GM23338 (cell line): ENCODE data around the gene ZHX3. TPM values are rescaled to one million over a fixed set of nuclear protein-coding genes. Genes with fewer than 3 reads are reported as not detected.

ENCODE experiments used
- ATAC-seq: fragments of 200-7000 bp; cut with Tn5 transposase; 3 replicates; pipeline ENCODE4 v1.9.1; 2020
- DNase-seq: peaks from one replicate; pipeline ENCODE4 v3.0.0-alpha.2; 2015; ENCODE audit warnings: low spot score
- H2AFZ ChIP-seq: fragments of 200-600 bp; sonication (generic); 2 replicates; pipeline ENCODE4 v1.8.0; 2016; ENCODE audit warnings: antibody characterized with exemption, mild to moderate bottlenecking, moderate library complexity
- H3F3A ChIP-seq: fragments of 200-600 bp; sonication (generic); replicated peaks from 2 replicates; pipeline ENCODE4 v1.8.0; 2017; ENCODE audit warnings: antibody characterized with exemption, mixed run types, low read depth
- H3K27ac ChIP-seq: fragments of 200-600 bp; sonication (generic); 2 replicates; pipeline ENCODE4 v1.6.1; 2016; ENCODE audit warnings: low read depth
- H3K27me3 ChIP-seq: fragments of 200-600 bp; sonication (generic); 2 replicates; pipeline ENCODE4 v1.8.0; 2016; ENCODE audit warnings: mild to moderate bottlenecking, mixed run types, moderate library complexity; ENCODE audit not compliant: insufficient read depth
- H3K36me3 ChIP-seq: fragments of 200-600 bp; sonication (generic); 2 replicates; pipeline ENCODE4 v1.8.0; 2016; ENCODE audit warnings: mild to moderate bottlenecking; ENCODE audit not compliant: insufficient read depth
- H3K4me1 ChIP-seq: fragments of 200-600 bp; sonication (generic); 2 replicates; pipeline ENCODE4 v1.8.0; 2016; ENCODE audit warnings: mild to moderate bottlenecking, moderate library complexity; ENCODE audit not compliant: insufficient read depth
- H3K4me2 ChIP-seq: fragments of 200-600 bp; sonication (generic); 2 replicates; pipeline ENCODE4 v1.7.1; 2017; ENCODE audit warnings: mixed run types
- H3K4me3 ChIP-seq: fragments of 200-600 bp; sonication (generic); 2 replicates; pipeline ENCODE4 v1.6.1; 2016; ENCODE audit warnings: mixed run types
- H3K79me2 ChIP-seq: fragments of 200-600 bp; sonication (generic); replicated peaks from 2 replicates; pipeline ENCODE4 v1.8.0; 2017; ENCODE audit warnings: mild to moderate bottlenecking; ENCODE audit not compliant: insufficient read depth
- H3K9me2 ChIP-seq: fragments of 200-600 bp; sonication (generic); 2 replicates; pipeline ENCODE4 v1.8.0; 2017; ENCODE audit not compliant: insufficient read depth
- H4K20me1 ChIP-seq: fragments of 200-600 bp; sonication (generic); replicated peaks from 2 replicates; pipeline ENCODE4 v1.8.0; 2017; ENCODE audit warnings: mild to moderate bottlenecking; ENCODE audit not compliant: insufficient read depth
- H3K27ac Mint-ChIP-seq: 2 replicates; pipeline ENCODE4 v1.8.0; 2020; ENCODE audit warnings: inconsistent platforms, mild to moderate bottlenecking, moderate library complexity, mixed read lengths
- H3K27me3 Mint-ChIP-seq: 3 replicates; pipeline ENCODE4 v1.8.0; 2022; ENCODE audit warnings: low read depth, mild to moderate bottlenecking, moderate library complexity, mixed read lengths, inconsistent platforms; ENCODE audit not compliant: insufficient read depth, poor library complexity
- H3K36me3 Mint-ChIP-seq: 3 replicates; pipeline ENCODE4 v1.8.0; 2021; ENCODE audit warnings: low read depth, mild to moderate bottlenecking, inconsistent platforms, moderate library complexity, mixed read lengths
- H3K4me1 Mint-ChIP-seq: 3 replicates; pipeline ENCODE4 v1.8.0; 2020; ENCODE audit warnings: mild to moderate bottlenecking, inconsistent platforms, mixed read lengths
- H3K4me3 Mint-ChIP-seq: 3 replicates; pipeline ENCODE4 v1.8.0; 2021; ENCODE audit warnings: moderate library complexity, mild to moderate bottlenecking, inconsistent platforms, mixed read lengths
- H3K9me3 Mint-ChIP-seq: 3 replicates; pipeline ENCODE4 v1.8.0; 2020; ENCODE audit warnings: moderate library complexity, mild to moderate bottlenecking, inconsistent platforms, mixed read lengths
- EZH2 ChIP-seq: fragments of 200-600 bp; sonication (generic); IDR thresholded peaks from one replicate; pipeline ENCODE4 v1.8.0; 2017; ENCODE audit warnings: antibody characterized with exemption, mild to moderate bottlenecking, low read depth; ENCODE audit not compliant: unreplicated experiment
- NANOG ChIP-seq: IDR thresholded peaks from 2 replicates; pipeline ENCODE4 v1.6.1; 2016; ENCODE audit warnings: antibody characterized with exemption, borderline replicate concordance
- POLR2AphosphoS5 ChIP-seq: IDR thresholded peaks from 2 replicates; pipeline ENCODE4 v1.6.1; 2016; ENCODE audit warnings: antibody characterized with exemption, low read depth
- REST ChIP-seq: IDR thresholded peaks from one replicate; pipeline ENCODE4 v1.6.1; 2018; ENCODE audit warnings: antibody characterized with exemption; ENCODE audit not compliant: unreplicated experiment
- STAT1 ChIP-seq: IDR thresholded peaks from one replicate; pipeline ENCODE4 v1.6.1; 2016; ENCODE audit warnings: antibody characterized with exemption; ENCODE audit not compliant: unreplicated experiment
- polyA plus RNA-seq: library from polyadenylated mRNA; unstranded; fragments of >200 nt; fragmentation: Nextera tagmentation; extraction: Ambion mirVana; gene quantifications from 2 replicates; pipeline ENCODE4 v1.2.1, GENCODE V29; 2016
- total RNA-seq: library from RNA; depleted of rRNA; stranded (reverse); fragments of >200 nt; shearing (Covaris generic); gene quantifications from 2 replicates; pipeline ENCODE4 v1.2.3, GENCODE V29; 2014
- TF ChIP-seq, protein P1 (sequence below), 2 experiments: fragments of 200-600 bp in 1 of 2; sonication (generic) in 1 of 2; conservative IDR thresholded peaks; 2 replicates each; pipeline versions ENCODE4 v1.5.1 to v1.6.1; 2016 to 2017; ENCODE audit warnings: antibody characterized with exemption in 2 of 2, low read depth in 2 of 2, mild to moderate bottlenecking in 2 of 2, moderate library complexity in 1 of 2
- TF ChIP-seq, protein P2 (sequence below): IDR thresholded peaks from 2 replicates; pipeline ENCODE4 v1.6.1; 2016; ENCODE audit warnings: antibody characterized with exemption

ZHX3 gene
- total and polyA plus RNA-seq, 2 experiments from 2014 or later, result 1.7 to 2.8 TPM

GRCh38 chr20:41258474-41258873, 59.1 kb downstream of the ZHX3 start:
- Histone ChIP-seq H3K27ac (no peak overlapping the region), H3K4me2 (no peak overlapping the region), H3F3A (no peaks in the 10 kb centered on the region), H3K36me3 (no peaks in the 10 kb centered on the region), H2AFZ (no peak overlapping the region), H4K20me1 (no peaks in the 10 kb centered on the region), H3K4me3 (no peak overlapping the region), H3K9me2 (no peaks in the 10 kb centered on the region), H3K79me2 (no peaks in the 10 kb centered on the region), H3K27me3 (no peaks in the 10 kb centered on the region), H3K4me1 (no peaks in the 10 kb centered on the region)
- Mint-ChIP-seq H3K9me3 (no peaks in the 10 kb centered on the region), H3K27ac (no peak overlapping the region), H3K36me3 (no peaks in the 10 kb centered on the region), H3K4me1 (no peaks in the 10 kb centered on the region), H3K27me3 (peaks cover 3% of the 10 kb centered on the region), H3K4me3 (no peak overlapping the region)
- DNase-seq (no peak), ATAC-seq (no peak)
- TF ChIP-seq, protein P1, sequence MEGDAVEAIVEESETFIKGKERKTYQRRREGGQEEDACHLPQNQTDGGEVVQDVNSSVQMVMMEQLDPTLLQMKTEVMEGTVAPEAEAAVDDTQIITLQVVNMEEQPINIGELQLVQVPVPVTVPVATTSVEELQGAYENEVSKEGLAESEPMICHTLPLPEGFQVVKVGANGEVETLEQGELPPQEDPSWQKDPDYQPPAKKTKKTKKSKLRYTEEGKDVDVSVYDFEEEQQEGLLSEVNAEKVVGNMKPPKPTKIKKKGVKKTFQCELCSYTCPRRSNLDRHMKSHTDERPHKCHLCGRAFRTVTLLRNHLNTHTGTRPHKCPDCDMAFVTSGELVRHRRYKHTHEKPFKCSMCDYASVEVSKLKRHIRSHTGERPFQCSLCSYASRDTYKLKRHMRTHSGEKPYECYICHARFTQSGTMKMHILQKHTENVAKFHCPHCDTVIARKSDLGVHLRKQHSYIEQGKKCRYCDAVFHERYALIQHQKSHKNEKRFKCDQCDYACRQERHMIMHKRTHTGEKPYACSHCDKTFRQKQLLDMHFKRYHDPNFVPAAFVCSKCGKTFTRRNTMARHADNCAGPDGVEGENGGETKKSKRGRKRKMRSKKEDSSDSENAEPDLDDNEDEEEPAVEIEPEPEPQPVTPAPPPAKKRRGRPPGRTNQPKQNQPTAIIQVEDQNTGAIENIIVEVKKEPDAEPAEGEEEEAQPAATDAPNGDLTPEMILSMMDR (conservative IDR thresholded peaks at IDR 0.05; ENCODE audit: low read depth in 2 of 2), result no peak
- TF ChIP-seq EZH2 (no peak), STAT1 (no peak), REST (no peak), NANOG (no peak), POLR2AphosphoS5 (no peak)
- TF ChIP-seq, protein P2, sequence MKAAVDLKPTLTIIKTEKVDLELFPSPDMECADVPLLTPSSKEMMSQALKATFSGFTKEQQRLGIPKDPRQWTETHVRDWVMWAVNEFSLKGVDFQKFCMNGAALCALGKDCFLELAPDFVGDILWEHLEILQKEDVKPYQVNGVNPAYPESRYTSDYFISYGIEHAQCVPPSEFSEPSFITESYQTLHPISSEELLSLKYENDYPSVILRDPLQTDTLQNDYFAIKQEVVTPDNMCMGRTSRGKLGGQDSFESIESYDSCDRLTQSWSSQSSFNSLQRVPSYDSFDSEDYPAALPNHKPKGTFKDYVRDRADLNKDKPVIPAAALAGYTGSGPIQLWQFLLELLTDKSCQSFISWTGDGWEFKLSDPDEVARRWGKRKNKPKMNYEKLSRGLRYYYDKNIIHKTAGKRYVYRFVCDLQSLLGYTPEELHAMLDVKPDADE, result no peak

DNA sequence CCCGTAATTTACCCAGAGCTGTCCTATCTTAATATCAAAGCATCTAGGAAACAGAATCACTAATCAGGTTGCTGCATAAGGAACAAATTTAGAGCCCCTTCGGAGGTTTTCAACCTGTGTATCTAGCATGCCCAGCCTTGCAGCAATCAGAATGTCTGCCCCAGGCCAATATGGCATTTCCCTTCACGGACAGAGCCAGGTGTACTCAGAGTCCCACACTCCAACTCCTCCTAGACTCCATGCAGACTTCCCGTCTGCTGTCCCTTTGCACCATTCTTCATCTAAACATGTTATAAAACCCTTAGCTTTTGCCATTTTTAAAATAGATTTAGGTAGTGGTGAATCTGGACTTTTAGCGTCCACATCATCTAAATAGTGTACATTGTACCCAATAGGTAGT, 61.0 kb downstream of the ZHX3 start:
- Histone ChIP-seq H3K27me3 (no peaks in the 10 kb centered on the region), H3F3A (no peaks in the 10 kb centered on the region), H4K20me1 (no peaks in the 10 kb centered on the region), H3K4me1 (no peaks in the 10 kb centered on the region), H3K79me2 (no peaks in the 10 kb centered on the region), H3K9me2 (no peaks in the 10 kb centered on the region), H3K36me3 (no peaks in the 10 kb centered on the region), H3K27ac (no peak overlapping the region), H2AFZ (no peak overlapping the region), H3K4me2 (no peak overlapping the region), H3K4me3 (no peak overlapping the region)
- DNase-seq (no peak), ATAC-seq (no peak)
- no peaks in the 10 kb centered on the region for H3K9me3 Mint-ChIP-seq
- no peak overlapping the region for H3K27ac Mint-ChIP-seq
- TF ChIP-seq REST (no peak), POLR2AphosphoS5 (no peak)
- no peaks in the 10 kb centered on the region for H3K36me3 Mint-ChIP-seq
- H3K4me1 Mint-ChIP-seq, result no peaks in the 10 kb centered on the region
- no peak overlapping the region for H3K4me3 Mint-ChIP-seq
- peaks cover 3% of the 10 kb centered on the region for H3K27me3 Mint-ChIP-seq
